GM19193 (cell line): ENCODE measurements around the gene PCSK1N.

Source experiments
- POLR2A ChIP-seq: IDR thresholded peaks from 4 replicates; pipeline ENCODE4 v1.6.1; 2011; ENCODE audit not compliant: insufficient read depth, insufficient read length; ENCODE audit errors: extremely low read depth

The PCSK1N gene

GRCh38 chrX:48798318-48798717 lies 37.1 kb downstream of the PCSK1N start:
- no peak for TF ChIP-seq POLR2A

GRCh38 chrX:48794911-48795515 lies 40.4 kb downstream of the PCSK1N start:
- TF ChIP-seq POLR2A = no peak

GRCh38 chrX:48794340-48794910 lies 41.0 kb downstream of the PCSK1N start:
- no peak for TF ChIP-seq POLR2A

GRCh38 chrX:48793935-48794334 lies 41.5 kb downstream of the PCSK1N start:
- TF ChIP-seq POLR2A = no peak

- TF ChIP-seq POLR2A = no peak
Measured at GRCh38 chrX:48792219-48792618, 43.2 kb downstream of the PCSK1N start.

GRCh38 chrX:48791063-48791820 lies 44.2 kb downstream of the PCSK1N start:
- no peak for TF ChIP-seq POLR2A

- no peak for TF ChIP-seq POLR2A
Measured at GRCh38 chrX:48790477-48790876, 44.9 kb downstream of the PCSK1N start.

- no peak for TF ChIP-seq POLR2A
Measured at GRCh38 chrX:48789366-48790220, 45.8 kb downstream of the PCSK1N start.

- no peak for TF ChIP-seq POLR2A
Measured at GRCh38 chrX:48787505-48788443, 47.6 kb downstream of the PCSK1N start.

GRCh38 chrX:48786825-48787504 lies 48.4 kb downstream of the PCSK1N start:
- no peak for TF ChIP-seq POLR2A

- no peak for TF ChIP-seq POLR2A
Measured at GRCh38 chrX:48786341-48786800, 49.0 kb downstream of the PCSK1N start, which contains the start of gene GATA1. TSS of gene GATA1 (plus strand) at chrX:48786590. CDS start at chrX:48791110, 4,520 bp downstream.

- TF ChIP-seq POLR2A = no peak
Measured at GRCh38 chrX:48785540-48786214, 49.7 kb downstream of the PCSK1N start.

GRCh38 chrX:48785186-48785539 lies 50.2 kb downstream of the PCSK1N start:
- TF ChIP-seq POLR2A = no peak
